ENCODE measurements around the gene WFIKKN1.

- TF ChIP-seq POLR2AphosphoS5 (IDR thresholded peaks at IDR 0.05; ENCODE audit: low read depth, low read length) (no peak), CTCF (IDR thresholded peaks at IDR 0.05 in 2 of 3, conservative IDR thresholded peaks at IDR 0.05 in 1 of 3; ENCODE audit: borderline replicate concordance in 1 of 3, insufficient read depth in 1 of 3, low read depth in 2 of 3, low read length in 2 of 3) (no peak), EZH2phosphoT487 (IDR thresholded peaks at IDR 0.05; ENCODE audit: borderline replicate concordance) (no peak), SP1 (IDR thresholded peaks at IDR 0.05; ENCODE audit: low read depth) (no peak), POLR2A (IDR thresholded peaks at IDR 0.05; ENCODE audit: borderline replicate concordance, extremely low read depth, insufficient read depth, insufficient read length) (no peak), MAX (IDR thresholded peaks at IDR 0.05) (no peak), JUND (IDR thresholded peaks at IDR 0.05) (no peak), EZH2 (IDR thresholded peaks at IDR 0.05) (no peak)
These were observed 13.8 kb upstream of the WFIKKN1 start for GRCh38 chr16:616733-617586.
